Measurements from ENCODE around the gene YARS1.

DNA sequence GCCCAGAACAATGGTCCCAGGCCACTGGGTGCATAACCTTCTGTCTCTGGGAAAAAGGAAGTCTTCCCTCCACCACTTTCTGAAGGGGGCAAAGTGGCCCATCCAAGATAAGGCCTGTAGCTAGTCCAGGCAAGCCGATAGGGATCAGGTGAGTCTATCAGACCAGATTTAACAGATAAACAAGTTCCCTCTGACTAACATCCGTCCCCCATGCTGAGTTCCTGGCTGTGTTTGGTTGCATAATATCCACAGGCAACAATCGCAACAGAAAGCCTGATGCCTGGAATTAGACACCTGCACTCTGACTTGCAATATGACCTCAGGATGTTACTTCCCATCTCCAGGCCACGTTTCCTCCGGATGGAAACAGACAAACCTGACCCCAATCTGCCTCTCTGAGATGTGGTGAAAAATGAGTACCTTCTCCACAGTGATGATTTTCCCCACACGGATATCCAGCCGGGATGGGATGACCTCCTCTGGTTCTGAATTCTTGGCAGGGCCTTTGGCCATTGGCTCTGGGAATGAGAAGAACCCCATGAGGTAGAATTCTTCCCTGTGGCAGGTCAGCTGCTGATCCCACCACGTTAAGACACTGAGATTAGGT is 36.4 kb downstream of the YARS1 start:
- TF ChIP-seq, protein P1, sequence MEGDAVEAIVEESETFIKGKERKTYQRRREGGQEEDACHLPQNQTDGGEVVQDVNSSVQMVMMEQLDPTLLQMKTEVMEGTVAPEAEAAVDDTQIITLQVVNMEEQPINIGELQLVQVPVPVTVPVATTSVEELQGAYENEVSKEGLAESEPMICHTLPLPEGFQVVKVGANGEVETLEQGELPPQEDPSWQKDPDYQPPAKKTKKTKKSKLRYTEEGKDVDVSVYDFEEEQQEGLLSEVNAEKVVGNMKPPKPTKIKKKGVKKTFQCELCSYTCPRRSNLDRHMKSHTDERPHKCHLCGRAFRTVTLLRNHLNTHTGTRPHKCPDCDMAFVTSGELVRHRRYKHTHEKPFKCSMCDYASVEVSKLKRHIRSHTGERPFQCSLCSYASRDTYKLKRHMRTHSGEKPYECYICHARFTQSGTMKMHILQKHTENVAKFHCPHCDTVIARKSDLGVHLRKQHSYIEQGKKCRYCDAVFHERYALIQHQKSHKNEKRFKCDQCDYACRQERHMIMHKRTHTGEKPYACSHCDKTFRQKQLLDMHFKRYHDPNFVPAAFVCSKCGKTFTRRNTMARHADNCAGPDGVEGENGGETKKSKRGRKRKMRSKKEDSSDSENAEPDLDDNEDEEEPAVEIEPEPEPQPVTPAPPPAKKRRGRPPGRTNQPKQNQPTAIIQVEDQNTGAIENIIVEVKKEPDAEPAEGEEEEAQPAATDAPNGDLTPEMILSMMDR (IDR thresholded peaks at IDR 0.05): no peak
- TF ChIP-seq POLR2A (IDR thresholded peaks at IDR 0.05) (no peak), EP300 (IDR thresholded peaks at IDR 0.05) (no peak), POLR2AphosphoS5 (IDR thresholded peaks at IDR 0.05) (no peak)
